Activated CD4-positive, alpha-beta T cell treated with anti-CD3 and anti-CD28 coated beads, Interleukin-2, Interleukin-6, amounts not matched to agents 100 ng/mL and 50 ng/mL, durations not matched to agents 16 hours and 8 hours (primary cell): ENCODE measurements around the gene MAP1LC3A.
"Not testable (repeated sequence)": the region's sequence is repeated elsewhere in the genome, so short reads cannot be mapped to it uniquely, and the experiment has no call there.

Experiments
- DNase-seq: peaks from one replicate; pipeline ENCODE4 v3.0.0-alpha.2; 2020

Gene MAP1LC3A

GRCh38 chr20:34558320-34559218, at the start of gene MAP1LC3A:
TSS of gene MAP1LC3A (plus strand) at chr20:34558718. CDS start at chr20:34558869, 151 bp downstream.
- DNase-seq: peak; percentile 92

- DNase-seq: no peak
Measured at GRCh38 chr20:34510575-34510974, 47.9 kb upstream of the MAP1LC3A start.

GRCh38 chr20:34511891-34512265, 46.6 kb upstream of the MAP1LC3A start:
- DNase-seq: no peak

- DNase-seq: no peak
Measured at GRCh38 chr20:34512266-34512954, 46.1 kb upstream of the MAP1LC3A start.

- DNase-seq: no peak
Measured at GRCh38 chr20:34512955-34513419, 45.5 kb upstream of the MAP1LC3A start.

GRCh38 chr20:34514034-34514433, 44.5 kb upstream of the MAP1LC3A start:
- DNase-seq: not testable (repeated sequence)

- no peak for DNase-seq
Measured at GRCh38 chr20:34514897-34515483, 43.5 kb upstream of the MAP1LC3A start.

GRCh38 chr20:34515484-34516246, 42.9 kb upstream of the MAP1LC3A start:
- peak; percentile 83 for DNase-seq

GRCh38 chr20:34516247-34517113, 42.0 kb upstream of the MAP1LC3A start, which contains the start of gene DYNLRB1:
TSS of gene DYNLRB1 (plus strand) at chr20:34516422. CDS start at chr20:34516459, 37 bp downstream.
- peak; percentile 96 for DNase-seq

- DNase-seq: peak; percentile 37
Measured at GRCh38 chr20:34517114-34517505, 41.4 kb upstream of the MAP1LC3A start.

GRCh38 chr20:34518863-34519262, 39.7 kb upstream of the MAP1LC3A start:
- not testable (repeated sequence) for DNase-seq

- DNase-seq: not testable (repeated sequence)
Measured at GRCh38 chr20:34519841-34520240, 38.7 kb upstream of the MAP1LC3A start.

- peak; percentile 57 for DNase-seq
Measured at GRCh38 chr20:34522969-34523871, 35.3 kb upstream of the MAP1LC3A start.

GRCh38 chr20:34524426-34524825, 34.1 kb upstream of the MAP1LC3A start:
- DNase-seq: no peak

- no peak for DNase-seq
Measured at GRCh38 chr20:34525342-34525708, 33.2 kb upstream of the MAP1LC3A start.

GRCh38 chr20:34525709-34526416, 32.7 kb upstream of the MAP1LC3A start:
- no peak for DNase-seq

GRCh38 chr20:34526466-34526865, 32.1 kb upstream of the MAP1LC3A start:
- no peak for DNase-seq

GRCh38 chr20:34527016-34527415, 31.5 kb upstream of the MAP1LC3A start:
- DNase-seq: no peak

GRCh38 chr20:34528921-34529297, 29.6 kb upstream of the MAP1LC3A start:
- DNase-seq: no peak

GRCh38 chr20:34529742-34530141, 28.8 kb upstream of the MAP1LC3A start:
- no peak for DNase-seq
